ENCODE measurements around the gene DCANP1. TPM values are rescaled to one million over a fixed set of nuclear protein-coding genes. Genes with fewer than 3 reads are reported as not detected.

The DCANP1 gene
- total and polyA plus RNA-seq, 2 of the 13 experiments (the other 11 are each of a cell fraction or from before 2014, with no cell fraction given), result not detected

DNA sequence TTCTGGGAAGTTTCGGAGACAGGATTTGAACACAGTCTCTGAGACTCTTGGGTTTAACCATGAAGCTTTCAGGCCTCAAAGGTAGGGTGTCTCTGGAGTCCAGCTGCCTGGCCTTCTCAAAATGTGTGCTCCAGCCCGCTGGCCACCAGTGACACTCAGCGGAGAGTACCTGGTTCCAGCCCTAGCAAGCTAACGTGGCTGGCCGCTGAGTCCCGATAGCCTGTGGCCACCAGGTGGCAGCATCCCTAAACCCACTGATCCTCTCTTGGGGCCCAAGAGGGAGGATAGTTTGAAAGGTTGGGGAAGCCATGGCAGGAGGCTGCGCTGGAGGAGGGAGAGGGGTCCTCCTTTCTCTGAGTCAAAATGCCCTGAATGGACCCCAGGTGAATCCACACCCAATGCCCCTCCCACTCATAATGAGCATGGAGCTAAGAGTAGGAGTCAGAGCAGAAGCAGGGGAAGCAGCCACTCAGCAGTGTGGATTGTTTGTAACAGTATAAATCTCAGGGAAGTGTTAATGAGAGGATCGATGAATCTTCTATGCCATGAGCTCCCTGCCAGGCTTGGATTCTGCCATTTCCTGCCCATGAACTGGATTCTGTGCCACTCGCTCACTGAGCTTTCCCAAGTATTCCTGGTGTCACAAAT, 10.4 kb upstream of the DCANP1 start (continued):
- TF ChIP-seq BRCA1 (CRISPR knock-in tag; IDR thresholded peaks at IDR 0.05) (no peak), GABPA (IDR thresholded peaks at IDR 0.05; ENCODE audit: low read depth, low read length) (no peak), GABPA (CRISPR knock-in tag; IDR thresholded peaks at IDR 0.05; ENCODE audit: low read depth) (no peak), AGO2 (optimal IDR thresholded peaks at IDR 0.05; ENCODE audit: low read depth, low read length) (no peak), ZSCAN9 (CRISPR knock-in tag; IDR thresholded peaks at IDR 0.05; ENCODE audit: borderline replicate concordance) (no peak), ZNF251 (CRISPR knock-in tag; IDR thresholded peaks at IDR 0.05) (no peak), IKZF1 (IDR thresholded peaks at IDR 0.05) (no peak), NCOA2 (CRISPR knock-in tag; IDR thresholded peaks at IDR 0.05) (no peak), MXD4 (CRISPR knock-in tag; IDR thresholded peaks at IDR 0.05) (no peak), RBM39 (IDR thresholded peaks at IDR 0.05; ENCODE audit: low read depth, low read length, poor library complexity, severe bottlenecking) (no peak), ZSCAN20 (CRISPR knock-in tag; IDR thresholded peaks at IDR 0.05; ENCODE audit: borderline replicate concordance) (no peak), MAFF (IDR thresholded peaks at IDR 0.05; ENCODE audit: low read depth, low read length) (no peak), ZNF674 (CRISPR knock-in tag; IDR thresholded peaks at IDR 0.05; ENCODE audit: low read depth) (no peak), ZNF329 (CRISPR knock-in tag; IDR thresholded peaks at IDR 0.05; ENCODE audit: low read depth) (no peak), HDAC1 (CRISPR knock-in tag; IDR thresholded peaks at IDR 0.05) (no peak)
- TF ChIP-seq, protein P1, sequence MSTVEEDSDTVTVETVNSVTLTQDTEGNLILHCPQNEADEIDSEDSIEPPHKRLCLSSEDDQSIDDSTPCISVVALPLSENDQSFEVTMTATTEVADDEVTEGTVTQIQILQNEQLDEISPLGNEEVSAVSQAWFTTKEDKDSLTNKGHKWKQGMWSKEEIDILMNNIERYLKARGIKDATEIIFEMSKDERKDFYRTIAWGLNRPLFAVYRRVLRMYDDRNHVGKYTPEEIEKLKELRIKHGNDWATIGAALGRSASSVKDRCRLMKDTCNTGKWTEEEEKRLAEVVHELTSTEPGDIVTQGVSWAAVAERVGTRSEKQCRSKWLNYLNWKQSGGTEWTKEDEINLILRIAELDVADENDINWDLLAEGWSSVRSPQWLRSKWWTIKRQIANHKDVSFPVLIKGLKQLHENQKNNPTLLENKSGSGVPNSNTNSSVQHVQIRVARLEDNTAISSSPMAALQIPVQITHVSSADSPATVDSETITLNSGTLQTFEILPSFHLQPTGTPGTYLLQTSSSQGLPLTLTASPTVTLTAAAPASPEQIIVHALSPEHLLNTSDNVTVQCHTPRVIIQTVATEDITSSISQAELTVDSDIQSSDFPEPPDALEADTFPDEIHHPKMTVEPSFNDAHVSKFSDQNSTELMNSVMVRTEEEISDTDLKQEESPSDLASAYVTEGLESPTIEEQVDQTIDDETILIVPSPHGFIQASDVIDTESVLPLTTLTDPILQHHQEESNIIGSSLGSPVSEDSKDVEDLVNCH (CRISPR knock-in tag; IDR thresholded peaks at IDR 0.05), result no peak
- TF ChIP-seq, protein P2, sequence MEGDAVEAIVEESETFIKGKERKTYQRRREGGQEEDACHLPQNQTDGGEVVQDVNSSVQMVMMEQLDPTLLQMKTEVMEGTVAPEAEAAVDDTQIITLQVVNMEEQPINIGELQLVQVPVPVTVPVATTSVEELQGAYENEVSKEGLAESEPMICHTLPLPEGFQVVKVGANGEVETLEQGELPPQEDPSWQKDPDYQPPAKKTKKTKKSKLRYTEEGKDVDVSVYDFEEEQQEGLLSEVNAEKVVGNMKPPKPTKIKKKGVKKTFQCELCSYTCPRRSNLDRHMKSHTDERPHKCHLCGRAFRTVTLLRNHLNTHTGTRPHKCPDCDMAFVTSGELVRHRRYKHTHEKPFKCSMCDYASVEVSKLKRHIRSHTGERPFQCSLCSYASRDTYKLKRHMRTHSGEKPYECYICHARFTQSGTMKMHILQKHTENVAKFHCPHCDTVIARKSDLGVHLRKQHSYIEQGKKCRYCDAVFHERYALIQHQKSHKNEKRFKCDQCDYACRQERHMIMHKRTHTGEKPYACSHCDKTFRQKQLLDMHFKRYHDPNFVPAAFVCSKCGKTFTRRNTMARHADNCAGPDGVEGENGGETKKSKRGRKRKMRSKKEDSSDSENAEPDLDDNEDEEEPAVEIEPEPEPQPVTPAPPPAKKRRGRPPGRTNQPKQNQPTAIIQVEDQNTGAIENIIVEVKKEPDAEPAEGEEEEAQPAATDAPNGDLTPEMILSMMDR (CRISPR knock-in tag; IDR thresholded peaks at IDR 0.05), result peak; percentile 90
- TF ChIP-seq, protein P3, sequence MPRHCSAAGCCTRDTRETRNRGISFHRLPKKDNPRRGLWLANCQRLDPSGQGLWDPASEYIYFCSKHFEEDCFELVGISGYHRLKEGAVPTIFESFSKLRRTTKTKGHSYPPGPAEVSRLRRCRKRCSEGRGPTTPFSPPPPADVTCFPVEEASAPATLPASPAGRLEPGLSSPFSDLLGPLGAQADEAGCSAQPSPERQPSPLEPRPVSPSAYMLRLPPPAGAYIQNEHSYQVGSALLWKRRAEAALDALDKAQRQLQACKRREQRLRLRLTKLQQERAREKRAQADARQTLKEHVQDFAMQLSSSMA (CRISPR knock-in tag; IDR thresholded peaks at IDR 0.05), result no peak
- TF ChIP-seq, protein P4, sequence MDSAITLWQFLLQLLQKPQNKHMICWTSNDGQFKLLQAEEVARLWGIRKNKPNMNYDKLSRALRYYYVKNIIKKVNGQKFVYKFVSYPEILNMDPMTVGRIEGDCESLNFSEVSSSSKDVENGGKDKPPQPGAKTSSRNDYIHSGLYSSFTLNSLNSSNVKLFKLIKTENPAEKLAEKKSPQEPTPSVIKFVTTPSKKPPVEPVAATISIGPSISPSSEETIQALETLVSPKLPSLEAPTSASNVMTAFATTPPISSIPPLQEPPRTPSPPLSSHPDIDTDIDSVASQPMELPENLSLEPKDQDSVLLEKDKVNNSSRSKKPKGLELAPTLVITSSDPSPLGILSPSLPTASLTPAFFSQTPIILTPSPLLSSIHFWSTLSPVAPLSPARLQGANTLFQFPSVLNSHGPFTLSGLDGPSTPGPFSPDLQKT (CRISPR knock-in tag; IDR thresholded peaks at IDR 0.05; ENCODE audit: borderline replicate concordance), result no peak
- TF ChIP-seq, protein P5, sequence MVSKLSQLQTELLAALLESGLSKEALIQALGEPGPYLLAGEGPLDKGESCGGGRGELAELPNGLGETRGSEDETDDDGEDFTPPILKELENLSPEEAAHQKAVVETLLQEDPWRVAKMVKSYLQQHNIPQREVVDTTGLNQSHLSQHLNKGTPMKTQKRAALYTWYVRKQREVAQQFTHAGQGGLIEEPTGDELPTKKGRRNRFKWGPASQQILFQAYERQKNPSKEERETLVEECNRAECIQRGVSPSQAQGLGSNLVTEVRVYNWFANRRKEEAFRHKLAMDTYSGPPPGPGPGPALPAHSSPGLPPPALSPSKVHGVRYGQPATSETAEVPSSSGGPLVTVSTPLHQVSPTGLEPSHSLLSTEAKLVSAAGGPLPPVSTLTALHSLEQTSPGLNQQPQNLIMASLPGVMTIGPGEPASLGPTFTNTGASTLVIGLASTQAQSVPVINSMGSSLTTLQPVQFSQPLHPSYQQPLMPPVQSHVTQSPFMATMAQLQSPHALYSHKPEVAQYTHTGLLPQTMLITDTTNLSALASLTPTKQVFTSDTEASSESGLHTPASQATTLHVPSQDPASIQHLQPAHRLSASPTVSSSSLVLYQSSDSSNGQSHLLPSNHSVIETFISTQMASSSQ (IDR thresholded peaks at IDR 0.05; ENCODE audit: low read depth), result no peak
- TF ChIP-seq, protein P5 (CRISPR knock-in tag; IDR thresholded peaks at IDR 0.05; ENCODE audit: borderline replicate concordance), result no peak

Data from HepG2 (cell line).